GF-D8 (cell line): ENCODE data around the gene ADAMTS2.

Experiments
- DNase-seq: peaks from one replicate; lab custom pipeline; 2025; lab: John Stamatoyannopoulos, UW

Gene ADAMTS2

GRCh38 chr5:179371681-179372680 lies 26.7 kb upstream of the ADAMTS2 start:
- no peak for DNase-seq

DNA sequence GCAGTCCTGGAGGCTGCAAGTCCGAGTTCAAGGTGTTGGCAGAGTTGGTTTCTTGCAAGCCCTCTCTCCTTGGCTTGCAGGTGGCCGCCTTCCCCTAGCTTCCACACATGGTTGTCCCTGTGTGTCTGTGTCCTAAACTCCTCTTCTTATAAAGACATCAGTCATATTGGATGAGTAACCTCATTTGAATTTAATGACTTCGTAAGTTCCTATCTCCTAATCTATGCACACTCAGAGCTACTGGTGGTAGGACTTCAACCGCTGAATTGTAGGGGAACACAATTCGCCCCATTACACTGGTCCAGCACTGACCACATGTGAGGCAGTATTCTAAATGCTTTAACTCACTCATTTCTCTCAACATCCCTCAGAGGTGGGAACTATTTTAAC lies 25.9 kb upstream of the ADAMTS2 start:
- DNase-seq, result no peak

GRCh38 chr5:179370490-179371120 lies 25.3 kb upstream of the ADAMTS2 start:
- DNase-seq, result no peak

DNA sequence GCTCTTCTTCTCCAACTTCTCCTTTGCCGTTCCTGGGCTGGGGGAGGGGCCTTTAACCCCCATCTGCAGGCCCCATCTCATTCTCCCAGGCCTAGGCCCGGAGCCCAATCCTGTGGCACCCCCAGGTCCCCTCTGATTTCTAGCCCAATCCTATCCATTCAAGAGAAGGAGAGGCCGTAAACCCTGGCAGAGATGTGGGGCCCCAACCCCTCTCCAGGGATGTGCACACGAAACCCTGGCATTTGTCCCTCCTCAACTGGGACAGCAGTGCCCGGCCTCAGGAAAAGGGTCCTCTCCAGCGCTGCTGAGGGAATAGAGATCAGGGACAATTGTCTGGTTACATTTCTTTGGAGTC lies 24.2 kb upstream of the ADAMTS2 start:
- DNase-seq, result no peak

GRCh38 chr5:179368806-179369529 lies 23.7 kb upstream of the ADAMTS2 start:
- no peak for DNase-seq

DNA sequence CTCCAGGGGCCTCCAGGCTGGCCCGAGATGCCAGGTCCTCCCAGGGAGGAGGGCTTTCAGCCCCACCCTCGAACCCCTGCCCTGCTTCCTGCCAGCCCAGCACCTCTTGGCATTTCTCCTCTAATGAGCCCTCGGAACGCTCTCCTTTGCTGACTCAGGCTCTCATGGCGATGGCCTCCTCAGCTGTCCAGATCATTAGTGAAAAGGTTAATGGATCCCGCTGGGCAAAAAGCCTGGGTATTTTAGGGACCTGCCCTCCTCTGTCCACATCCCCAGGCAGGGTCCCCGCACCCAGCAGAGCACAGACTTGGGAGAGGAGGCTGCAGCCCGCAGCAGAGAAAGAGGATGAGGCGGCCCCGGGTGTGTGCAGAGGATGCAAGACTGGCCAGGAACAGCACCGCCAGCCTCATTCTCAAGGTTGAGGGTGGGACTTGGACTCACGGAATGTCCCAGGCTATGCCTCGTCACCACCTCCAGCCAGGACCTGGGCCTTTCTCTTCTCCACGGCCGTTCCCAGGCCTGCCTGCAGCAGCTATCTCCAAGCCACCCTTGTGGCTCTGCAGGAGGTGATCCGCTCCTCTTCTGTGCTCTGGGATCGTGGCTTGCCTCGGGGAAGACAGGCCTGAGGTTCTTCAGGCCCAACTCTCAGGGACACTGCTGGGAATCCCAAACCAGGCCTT lies 23.0 kb upstream of the ADAMTS2 start:
- DNase-seq, result no peak

DNA sequence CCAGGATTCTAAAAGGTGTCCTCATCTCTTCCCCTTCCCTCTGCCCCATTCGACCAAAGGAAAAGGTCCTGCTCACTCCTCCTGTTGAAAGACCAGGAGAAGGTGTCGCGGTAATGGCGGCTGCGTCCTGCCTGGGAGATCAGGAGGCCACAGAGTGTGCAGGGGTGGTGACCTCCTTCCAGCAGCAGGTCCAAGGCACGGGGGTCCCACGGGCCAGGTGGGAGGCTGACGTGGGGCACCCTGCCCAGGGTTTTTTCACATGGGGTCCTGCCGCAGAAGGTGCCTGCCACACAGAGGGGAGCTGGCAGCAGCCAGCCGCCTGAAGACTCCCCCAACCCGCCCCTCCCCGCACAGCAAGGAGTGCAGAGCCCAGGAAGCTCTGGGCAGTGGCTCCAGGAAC lies 22.2 kb upstream of the ADAMTS2 start:
- no peak for DNase-seq

DNA sequence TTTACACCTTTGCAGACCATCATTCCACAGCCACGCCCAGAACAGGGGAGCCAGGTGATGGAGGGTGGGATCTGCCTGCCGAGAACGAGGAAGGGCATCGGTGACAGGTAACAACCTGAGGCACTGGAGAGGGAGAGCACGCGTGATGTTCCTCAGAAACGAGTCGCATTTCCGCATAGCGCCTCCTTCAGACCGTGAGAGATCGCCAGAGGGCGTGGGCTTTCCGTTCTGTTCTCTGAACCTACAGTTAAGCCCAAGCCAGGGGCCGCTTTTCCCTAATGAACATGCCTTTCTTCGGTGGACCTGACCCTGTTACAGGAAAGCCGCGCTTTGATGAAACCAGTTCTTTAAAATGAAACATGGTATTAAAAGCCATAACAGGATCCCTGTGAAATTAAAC lies 17.1 kb upstream of the ADAMTS2 start:
- DNase-seq, result no peak

DNA sequence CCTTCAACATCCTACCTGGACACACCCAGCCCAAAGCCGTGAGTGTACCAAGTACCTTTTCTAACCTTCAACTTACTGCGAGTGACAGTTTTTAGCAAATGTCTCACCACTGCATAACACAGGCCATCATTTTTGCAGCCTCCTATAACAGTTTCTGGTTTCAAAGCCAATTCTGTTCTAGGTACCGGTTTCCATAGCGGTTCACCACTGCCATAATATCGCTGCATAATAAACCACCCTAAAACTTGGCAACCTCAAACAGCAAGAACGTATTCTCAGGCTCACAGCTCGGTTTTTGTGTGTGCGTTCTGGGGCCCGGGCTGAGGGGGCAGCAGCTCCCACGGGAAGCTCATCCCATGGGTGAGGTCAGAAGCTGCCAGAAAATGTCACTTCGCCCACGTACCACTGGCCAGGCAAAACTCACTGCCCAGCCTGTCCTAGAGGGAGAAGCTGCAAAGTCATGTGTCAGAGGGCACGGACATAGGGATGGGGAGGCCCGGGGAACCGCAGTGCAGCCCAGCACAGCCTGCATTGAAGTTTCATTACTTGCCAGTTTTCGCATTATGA lies 15.9 kb upstream of the ADAMTS2 start:
- no peak for DNase-seq

DNA sequence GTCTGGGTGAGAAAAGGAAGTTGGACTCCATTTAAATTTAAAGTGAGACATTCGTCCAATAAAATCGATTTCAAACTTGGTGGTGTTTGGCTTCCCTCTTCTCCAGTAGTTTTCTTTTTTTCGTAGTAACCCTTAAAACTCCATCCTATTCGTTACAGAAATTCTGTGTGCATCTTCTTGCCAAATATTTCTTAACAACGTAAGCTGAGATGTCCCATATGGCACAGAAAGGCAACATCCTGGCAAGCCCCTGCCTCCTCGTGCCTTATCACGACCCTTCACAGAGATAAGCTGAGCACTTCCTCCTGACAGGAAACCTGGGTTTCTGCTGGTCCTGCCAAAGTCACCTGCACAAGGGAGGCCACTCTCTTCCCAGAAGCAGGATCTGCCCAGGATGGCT lies 11.8 kb upstream of the ADAMTS2 start:
- no peak for DNase-seq

DNA sequence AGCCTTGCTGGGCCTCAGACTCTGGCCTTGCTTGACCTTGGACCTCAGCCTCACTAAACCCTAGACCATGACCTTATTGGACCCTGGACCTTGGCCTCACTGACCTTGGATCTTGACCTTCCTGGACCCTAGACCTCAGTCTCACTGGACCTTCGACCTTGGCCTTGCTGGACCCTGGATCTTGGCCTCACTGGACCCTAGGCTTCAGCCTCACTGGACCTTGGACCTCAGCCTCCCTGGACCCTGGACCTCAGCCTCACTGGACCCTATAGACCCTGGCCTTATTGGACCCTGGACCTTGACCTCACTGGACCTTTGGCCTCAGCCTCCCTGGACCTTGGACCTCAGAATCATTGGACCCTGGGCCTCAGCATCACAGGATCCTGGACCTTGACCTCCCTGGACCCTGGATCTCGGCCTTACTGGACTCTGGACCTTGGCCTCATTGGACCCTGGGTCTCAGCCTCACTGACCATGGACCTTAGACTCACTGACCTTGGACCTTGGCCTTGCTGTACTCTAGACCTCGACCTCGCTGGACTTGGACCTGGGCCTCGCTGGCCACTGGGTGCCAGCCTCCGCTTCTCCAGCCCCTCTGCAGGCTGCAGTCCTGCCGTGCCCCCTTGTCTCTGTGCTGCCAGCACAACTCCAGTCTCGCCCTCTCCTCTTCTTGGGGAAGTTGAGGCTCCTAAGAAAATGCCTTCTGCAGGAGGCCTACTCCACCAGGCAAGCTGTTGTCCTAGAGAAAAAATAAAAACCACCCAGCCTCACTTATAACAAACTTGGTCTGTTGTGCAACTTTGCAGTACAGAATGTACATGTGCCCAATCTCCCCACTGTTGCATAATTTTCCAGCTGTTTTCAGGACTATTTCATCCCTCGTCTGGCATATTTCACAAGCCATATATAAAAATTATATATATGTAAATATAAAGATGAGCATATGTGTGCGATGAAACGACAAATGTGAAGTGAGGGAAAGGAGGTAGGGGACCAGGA lies 11.0 kb upstream of the ADAMTS2 start:
- no peak for DNase-seq

DNA sequence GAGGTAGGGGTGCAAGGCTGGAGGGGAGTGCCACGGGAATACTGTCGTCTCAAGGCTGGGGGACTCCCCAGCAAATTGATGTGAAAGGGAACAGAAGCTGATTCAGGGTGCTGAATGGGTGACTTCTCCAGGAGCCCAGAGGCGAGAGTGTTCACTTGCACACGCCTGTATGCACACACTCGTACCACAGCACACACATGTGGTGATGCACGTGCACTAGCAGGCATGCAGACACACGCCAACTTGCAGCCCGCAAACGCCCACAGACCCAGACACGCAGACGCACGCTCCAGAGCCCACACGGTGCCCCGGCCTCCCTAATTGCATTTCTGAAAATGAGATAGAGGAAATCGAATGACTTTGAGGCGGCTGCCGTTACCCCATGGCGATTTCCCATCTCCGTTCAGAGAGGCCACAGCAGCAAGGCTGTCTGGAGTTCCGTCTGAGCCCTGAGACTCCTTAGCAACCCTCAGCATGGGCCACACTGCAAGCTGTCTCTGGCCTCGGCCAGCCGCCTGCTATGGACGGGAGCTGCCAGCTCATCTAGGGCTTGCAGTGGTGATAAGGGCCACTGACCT lies 9.1 kb upstream of the ADAMTS2 start:
- DNase-seq, result no peak

DNA sequence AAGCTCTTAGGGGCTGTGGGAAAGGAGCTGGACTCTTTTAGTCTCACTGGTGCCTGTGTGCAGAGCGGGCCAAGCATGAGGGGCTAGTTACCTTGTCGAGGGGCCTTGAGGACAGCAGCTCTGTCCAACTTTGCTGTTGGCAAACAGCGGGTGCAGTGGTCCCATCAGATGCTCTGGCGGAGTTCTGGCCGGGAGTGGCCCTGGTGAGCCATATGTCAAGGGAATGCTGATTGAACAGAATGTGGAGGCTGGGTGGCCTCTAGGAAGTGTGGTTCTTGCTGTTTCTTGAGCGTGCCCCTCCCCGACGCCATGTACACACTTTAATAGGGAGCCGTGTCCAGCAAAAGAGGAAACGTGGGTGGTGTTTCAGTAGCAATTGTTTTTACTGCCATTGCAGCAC lies 3.6 kb upstream of the ADAMTS2 start:
- no peak for DNase-seq

DNA sequence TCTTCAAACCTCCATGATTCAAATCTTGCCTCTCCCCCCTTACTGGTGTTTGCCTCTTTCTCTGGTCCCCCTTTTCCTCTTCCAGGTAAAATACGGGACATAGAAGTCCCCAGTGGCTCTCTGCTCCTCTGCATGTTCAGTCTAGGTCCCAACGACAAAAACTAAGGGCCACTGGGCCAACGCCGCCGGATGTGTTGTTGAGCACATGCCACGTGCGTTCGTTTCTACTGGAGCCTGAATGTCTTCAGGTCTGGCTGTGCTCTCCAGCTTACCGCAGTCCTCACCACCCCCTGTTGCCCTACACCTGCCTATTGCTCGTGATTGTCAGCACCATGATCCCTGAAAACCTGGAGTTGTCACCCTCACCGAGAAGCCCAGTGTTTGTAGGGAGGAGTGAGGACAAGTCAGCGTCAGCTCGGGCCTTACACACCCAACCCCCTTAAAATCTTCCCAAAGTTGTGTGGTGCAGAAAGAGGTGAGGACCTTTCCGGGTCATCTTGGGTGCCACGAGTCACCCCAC lies 2.8 kb upstream of the ADAMTS2 start:
- no peak for DNase-seq

GRCh38 chr5:179347581-179347980 lies 2.3 kb upstream of the ADAMTS2 start:
- no peak for DNase-seq

- no peak for DNase-seq
These were observed 1.6 kb upstream of the ADAMTS2 start for GRCh38 chr5:179346875-179347274.

- DNase-seq, result no peak
These were observed 1.1 kb upstream of the ADAMTS2 start for GRCh38 chr5:179346401-179346800.

- DNase-seq, result no peak
These were observed 153 bp downstream of the ADAMTS2 start for GRCh38 chr5:179345183-179345432.

DNA sequence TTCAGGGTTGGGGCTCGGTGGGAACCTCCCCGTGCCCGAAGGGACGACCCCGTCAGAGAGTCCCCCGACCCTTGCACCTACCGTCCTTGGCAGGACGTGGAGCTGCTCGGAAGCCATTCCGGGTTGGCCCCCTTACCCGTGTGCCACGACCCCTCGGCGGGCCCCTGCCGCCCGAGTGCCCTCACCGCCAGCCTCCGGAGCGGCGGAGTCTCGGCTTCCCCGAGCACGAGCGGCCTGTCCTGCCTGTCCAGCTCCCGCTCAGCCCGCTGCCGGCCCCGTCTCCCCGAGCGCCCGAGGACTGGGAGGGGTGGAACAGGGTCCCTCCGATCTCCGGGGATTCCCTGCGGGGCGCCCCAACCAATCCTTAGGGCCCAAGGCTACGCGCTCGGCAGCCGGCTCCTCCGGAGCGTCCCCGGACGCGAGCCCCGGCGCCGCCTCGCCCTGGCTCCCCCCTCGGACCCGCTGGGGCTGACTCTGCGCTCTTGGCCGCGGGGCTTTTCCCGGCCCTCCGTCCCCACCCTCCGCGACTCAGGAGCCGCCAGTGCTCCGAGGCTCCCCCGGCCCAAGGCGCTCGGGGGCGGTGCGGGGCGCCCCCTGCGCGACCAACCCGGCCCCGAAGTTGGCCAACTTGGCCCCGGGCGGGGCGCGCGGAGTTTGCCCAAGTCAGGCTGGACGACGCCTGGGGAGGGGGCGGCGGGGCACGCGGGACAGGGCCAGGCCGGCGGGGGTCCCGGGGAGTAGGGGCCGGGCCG lies 654 bp downstream of the ADAMTS2 start:
- no peak for DNase-seq
